Kidney epithelial cell (primary cell): ENCODE measurements around the gene CBX5. TPM values are rescaled to one million over a fixed set of nuclear protein-coding genes. Genes with fewer than 3 reads are reported as not detected.

Experiments
- DNase-seq: peaks from one replicate; pipeline ENCODE4 v3.0.0-alpha.2; 2010; ENCODE audit warnings: low read depth
- H3K27me3 ChIP-seq: 2 replicates; pipeline ENCODE4 v1.6.0; 2011; ENCODE audit warnings: low read length; ENCODE audit not compliant: control insufficient read depth, insufficient read depth
- H3K36me3 ChIP-seq: 2 replicates; pipeline ENCODE4 v1.5.1; 2011; ENCODE audit warnings: low read length; ENCODE audit not compliant: control insufficient read depth, insufficient read depth
- H3K4me3 ChIP-seq: 2 replicates; pipeline ENCODE4 v1.5.1; 2011; ENCODE audit warnings: low read depth, mild to moderate bottlenecking, control low read depth, low read length
- CTCF ChIP-seq: IDR thresholded peaks from 2 replicates; pipeline ENCODE4 v1.5.1; 2011; ENCODE audit warnings: mild to moderate bottlenecking, moderate library complexity, low read length, control low read depth, inconsistent platforms; ENCODE audit not compliant: insufficient read depth, poor library complexity, severe bottlenecking
- total RNA-seq: library from RNA; depleted of rRNA; stranded (reverse); fragments of >200 nt; gene quantifications from 2 replicates; pipeline ENCODE4 v1.2.3, GENCODE V29; 2015

Gene CBX5
- total RNA-seq, 1 donor from 2014 or later, result 63.8 TPM

GRCh38 chr12:54300732-54301427, 21.0 kb upstream of the CBX5 start, which contains the start of gene NFE2:
TSS of gene NFE2 (minus strand) at chr12:54301015. CDS start at chr12:54295248, 5,767 bp downstream.
- Histone ChIP-seq H3K36me3 (no peaks in the 10 kb centered on the region), H3K4me3 (no peak within 1 kb of the TSS), H3K27me3 (peaks cover 8% of the 10 kb centered on the region)
- DNase-seq, result no peak
- peak; percentile 14 for TF ChIP-seq CTCF

- Histone ChIP-seq H3K27me3 (peaks cover 8% of the 10 kb centered on the region), H3K36me3 (no peaks in the 10 kb centered on the region), H3K4me3 (no peak overlapping the region)
- no peak for TF ChIP-seq CTCF
- no peak for DNase-seq
Measured at GRCh38 chr12:54300225-54300731, 20.4 kb upstream of the CBX5 start.

- no peak for TF ChIP-seq CTCF
- Histone ChIP-seq H3K27me3 (peaks cover 8% of the 10 kb centered on the region), H3K36me3 (no peaks in the 10 kb centered on the region), H3K4me3 (no peak overlapping the region)
- no peak for DNase-seq
Measured at GRCh38 chr12:54299515-54300224, 19.7 kb upstream of the CBX5 start.

- TF ChIP-seq CTCF, result no peak
- no peaks in the 10 kb centered on the region for H3K36me3 ChIP-seq
- peaks cover 4% of the 10 kb centered on the region for H3K27me3 ChIP-seq
- H3K4me3 ChIP-seq, result no peak overlapping the region
- no peak for DNase-seq
Measured at GRCh38 chr12:54298904-54299303, 19.0 kb upstream of the CBX5 start.

GRCh38 chr12:54296393-54297099, 16.6 kb upstream of the CBX5 start:
- H3K4me3 ChIP-seq, result no peak overlapping the region
- no peak for DNase-seq
- TF ChIP-seq CTCF, result no peak
- peaks cover 4% of the 10 kb centered on the region for H3K27me3 ChIP-seq
- H3K36me3 ChIP-seq, result no peaks in the 10 kb centered on the region
